ENCODE data around the gene HNRNPC.
"Not testable (repeated sequence)": the region's sequence is repeated elsewhere in the genome, so short reads cannot be mapped to it uniquely, and the experiment has no call there.

The HNRNPC gene

GRCh38 chr14:21279783-21280182 lies 10.5 kb upstream of the HNRNPC start, which contains the start of gene RPGRIP1:
Gene RPGRIP1, plus strand, starts transcription at chr14:21280083. Its CDS starts 7,894 bp downstream, at chr14:21287977.
- H3K9me2 ChIP-seq (replicated peaks; ENCODE audit: low read depth, low read length): no peaks in the 10 kb centered on the region
- no peaks in the 10 kb centered on the region for H3K9me3 ChIP-seq (ENCODE audit: insufficient read depth, low read depth, low read length)
- no peaks in the 10 kb centered on the region for H3F3A ChIP-seq (ENCODE audit: low read depth)
- H2AFZ ChIP-seq (ENCODE audit: low read length): no peak within 1 kb of the TSS
- H3K4me3 ChIP-seq (ENCODE audit: low read length, poor library complexity, severe bottlenecking): no peak within 1 kb of the TSS
- H3K79me2 ChIP-seq (ENCODE audit: insufficient read depth, low read length): no peaks in the 10 kb centered on the region
- H3K9ac ChIP-seq (ENCODE audit: low read depth, low read length, poor library complexity, severe bottlenecking): no peak within 1 kb of the TSS
- H4K20me1 ChIP-seq (ENCODE audit: insufficient read depth, low read length, poor library complexity, severe bottlenecking): no peaks in the 10 kb centered on the region
- H3K36me3 ChIP-seq (ENCODE audit: insufficient read depth, low read length): no peaks in the 10 kb centered on the region
- no peaks in the 10 kb centered on the region for H3K27me3 ChIP-seq (ENCODE audit: insufficient read depth, low read length, poor library complexity, severe bottlenecking)
- no peaks in the 10 kb centered on the region for H3K4me1 ChIP-seq (ENCODE audit: insufficient read depth, low read length, poor library complexity, severe bottlenecking)
- no peak within 1 kb of the TSS for H3K4me2 ChIP-seq (ENCODE audit: low read depth, low read length, poor library complexity, severe bottlenecking)
- TF ChIP-seq CTCF (conservative IDR thresholded peaks at IDR 0.05; ENCODE audit: low read length) (no peak), EZH2phosphoT487 (IDR thresholded peaks at IDR 0.05; ENCODE audit: borderline replicate concordance) (no peak)

- H3K79me2 ChIP-seq (ENCODE audit: insufficient read depth, low read length): no peaks in the 10 kb centered on the region
- no peaks in the 10 kb centered on the region for H3K27me3 ChIP-seq (ENCODE audit: insufficient read depth, low read length, poor library complexity, severe bottlenecking)
- TF ChIP-seq CTCF (conservative IDR thresholded peaks at IDR 0.05; ENCODE audit: low read length) (no peak), EZH2phosphoT487 (IDR thresholded peaks at IDR 0.05; ENCODE audit: borderline replicate concordance) (no peak)
- no peaks in the 10 kb centered on the region for H3K9me2 ChIP-seq (replicated peaks; ENCODE audit: low read depth, low read length)
- no peaks in the 10 kb centered on the region for H3K36me3 ChIP-seq (ENCODE audit: insufficient read depth, low read length)
- no peaks in the 10 kb centered on the region for H3K9me3 ChIP-seq (ENCODE audit: insufficient read depth, low read depth, low read length)
- no peaks in the 10 kb centered on the region for H3F3A ChIP-seq (ENCODE audit: low read depth)
- H4K20me1 ChIP-seq (ENCODE audit: insufficient read depth, low read length, poor library complexity, severe bottlenecking): no peaks in the 10 kb centered on the region
- H3K4me1 ChIP-seq (ENCODE audit: insufficient read depth, low read length, poor library complexity, severe bottlenecking): no peaks in the 10 kb centered on the region
- no peak overlapping the region for H3K4me3 ChIP-seq (ENCODE audit: low read length, poor library complexity, severe bottlenecking)
- H3K4me2 ChIP-seq (ENCODE audit: low read depth, low read length, poor library complexity, severe bottlenecking): no peak overlapping the region
- no peak overlapping the region for H3K9ac ChIP-seq (ENCODE audit: low read depth, low read length, poor library complexity, severe bottlenecking)
- H2AFZ ChIP-seq (ENCODE audit: low read length): no peak overlapping the region
Observed at GRCh38 chr14:21278632-21279031, 9.4 kb upstream of the HNRNPC start.

GRCh38 chr14:21275261-21275858 lies 6.1 kb upstream of the HNRNPC start:
- peak overlapping the region; percentile 32; the same call in 1 of the 2 replicates for H2AFZ ChIP-seq (ENCODE audit: low read length)
- no peak overlapping the region for H3K4me3 ChIP-seq (ENCODE audit: low read length, poor library complexity, severe bottlenecking)
- H3K9ac ChIP-seq (ENCODE audit: low read depth, low read length, poor library complexity, severe bottlenecking): no peak overlapping the region
- no peaks in the 10 kb centered on the region for H4K20me1 ChIP-seq (ENCODE audit: insufficient read depth, low read length, poor library complexity, severe bottlenecking)
- no peaks in the 10 kb centered on the region for H3K9me3 ChIP-seq (ENCODE audit: insufficient read depth, low read depth, low read length)
- H3K4me1 ChIP-seq (ENCODE audit: insufficient read depth, low read length, poor library complexity, severe bottlenecking): no peaks in the 10 kb centered on the region
- H3F3A ChIP-seq (ENCODE audit: low read depth): no peaks in the 10 kb centered on the region
- no peaks in the 10 kb centered on the region for H3K9me2 ChIP-seq (replicated peaks; ENCODE audit: low read depth, low read length)
- no peaks in the 10 kb centered on the region for H3K36me3 ChIP-seq (ENCODE audit: insufficient read depth, low read length)
- no peaks in the 10 kb centered on the region for H3K27me3 ChIP-seq (ENCODE audit: insufficient read depth, low read length, poor library complexity, severe bottlenecking)
- H3K4me2 ChIP-seq (ENCODE audit: low read depth, low read length, poor library complexity, severe bottlenecking): no peak overlapping the region
- no peaks in the 10 kb centered on the region for H3K79me2 ChIP-seq (ENCODE audit: insufficient read depth, low read length)
- no peak for TF ChIP-seq EZH2phosphoT487 (IDR thresholded peaks at IDR 0.05; ENCODE audit: borderline replicate concordance)
- no peak for TF ChIP-seq CTCF (conservative IDR thresholded peaks at IDR 0.05; ENCODE audit: low read length)

DNA sequence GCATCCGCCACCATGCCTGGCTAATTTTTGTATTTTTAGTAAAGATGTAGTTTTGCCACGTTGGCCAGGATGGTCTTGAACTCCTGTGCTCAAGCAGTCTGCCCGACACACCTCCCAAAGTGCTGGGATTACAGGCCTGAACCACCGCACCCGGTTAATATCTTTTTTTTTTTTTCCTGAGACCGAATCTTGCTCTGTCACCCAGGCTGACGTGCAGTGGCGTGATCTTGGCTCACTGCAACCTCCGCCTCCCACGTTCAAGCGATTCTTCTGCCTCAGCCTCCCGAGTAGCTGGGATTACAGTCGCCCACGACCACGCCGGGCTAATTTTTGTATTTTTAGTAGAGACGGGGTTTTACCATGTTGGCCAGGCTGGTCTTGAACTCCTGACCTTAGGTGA lies 3.4 kb upstream of the HNRNPC start:
- H3K79me2 ChIP-seq (ENCODE audit: insufficient read depth, low read length): peaks cover 16% of the 10 kb centered on the region
- H3K9me3 ChIP-seq (ENCODE audit: insufficient read depth, low read depth, low read length); H3K4me3 ChIP-seq (ENCODE audit: low read length, poor library complexity, severe bottlenecking): not testable (repeated sequence)

More for the DNA sequence above, 3.4 kb upstream of the HNRNPC start:
- Histone ChIP-seq H4K20me1 (ENCODE audit: insufficient read depth, low read length, poor library complexity, severe bottlenecking) (peaks cover 14% of the 10 kb centered on the region), H3K4me1 (ENCODE audit: insufficient read depth, low read length, poor library complexity, severe bottlenecking) (peaks cover 16% of the 10 kb centered on the region)
- not testable (repeated sequence) for H3K9me2 ChIP-seq (replicated peaks; ENCODE audit: low read depth, low read length); H2AFZ ChIP-seq (ENCODE audit: low read length); H3K27me3 ChIP-seq (ENCODE audit: insufficient read depth, low read length, poor library complexity, severe bottlenecking); H3F3A ChIP-seq (ENCODE audit: low read depth); H3K36me3 ChIP-seq (ENCODE audit: insufficient read depth, low read length); H3K9ac ChIP-seq (ENCODE audit: low read depth, low read length, poor library complexity, severe bottlenecking); H3K4me2 ChIP-seq (ENCODE audit: low read depth, low read length, poor library complexity, severe bottlenecking)

Measured in Loucy (cell line).